Kidney glomerular epithelial cell (primary cell): ENCODE results near the gene POLR3H.

Experiments
- DNase-seq: peaks from one replicate; lab custom pipeline; 2025; lab: John Stamatoyannopoulos, UW

Gene POLR3H

GRCh38 chr22:41481925-41482318 is 62.3 kb downstream of the POLR3H start:
- DNase-seq = no peak

DNA sequence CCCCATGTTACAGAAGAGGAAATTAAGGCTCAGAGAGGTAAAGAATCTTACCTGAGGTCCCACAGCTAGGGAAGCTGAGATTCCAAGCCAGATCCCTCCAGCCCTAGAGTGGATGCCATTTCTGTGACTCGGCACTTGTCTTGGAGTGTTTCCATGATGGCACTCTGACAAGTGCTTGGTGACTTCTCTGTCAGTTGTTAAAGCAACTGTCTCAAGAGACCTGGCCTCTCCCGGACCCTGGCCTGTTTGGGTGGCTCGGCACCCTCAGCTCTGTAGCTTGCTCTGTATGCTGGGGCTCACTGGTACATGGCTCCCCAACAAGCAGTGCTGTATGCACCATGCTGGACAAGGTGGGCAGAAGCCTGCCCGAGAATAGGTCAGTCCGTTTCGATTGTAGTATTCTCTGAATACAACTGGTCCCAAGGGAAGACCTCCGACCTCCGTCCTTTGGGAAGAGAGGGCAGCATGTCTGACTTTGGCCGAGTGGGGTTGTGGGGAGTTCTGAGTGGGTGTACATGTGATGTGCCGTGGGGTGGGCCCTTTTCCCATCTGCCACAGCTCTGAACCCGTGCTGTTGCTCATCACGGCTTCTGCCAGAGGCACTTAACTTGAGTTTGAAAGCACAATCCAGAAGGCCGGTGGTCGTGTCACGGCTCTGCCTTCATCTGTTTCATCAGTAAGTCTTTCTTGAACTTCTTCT is 63.0 kb downstream of the POLR3H start:
- DNase-seq = no peak

DNA sequence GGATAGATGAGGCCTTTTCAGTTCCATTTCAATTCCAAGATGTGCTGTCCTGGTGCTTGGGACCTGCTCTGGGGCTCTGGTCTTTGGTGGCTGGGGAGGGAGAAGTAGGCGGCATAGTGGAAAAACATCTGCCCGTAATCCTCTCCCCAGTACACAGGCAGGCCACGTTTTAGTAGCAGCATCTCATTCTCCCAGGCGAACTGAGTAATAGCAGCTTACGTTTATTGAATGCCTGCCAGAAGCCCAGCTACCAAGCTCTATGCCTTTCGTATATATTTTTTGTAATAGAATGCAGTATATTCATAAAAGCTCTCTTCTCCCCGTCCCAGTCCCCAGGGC is 63.9 kb downstream of the POLR3H start:
- no peak for DNase-seq

- no peak for DNase-seq
Measured at GRCh38 chr22:41479671-41480396, 64.4 kb downstream of the POLR3H start.

- DNase-seq = no peak
Measured at GRCh38 chr22:41478891-41479521, 65.3 kb downstream of the POLR3H start.

- no peak for DNase-seq
Measured at GRCh38 chr22:41478473-41478872, 65.8 kb downstream of the POLR3H start.
